MM.1S (cell line): ENCODE data around the gene COL24A1.

ENCODE experiments used
- DNase-seq: peaks from one replicate; pipeline ENCODE4 v3.0.0-alpha.2; 2015
- H2AFZ ChIP-seq: fragments of 300-600 bp; sonication (generic); 2 replicates; pipeline ENCODE4 v1.6.0; 2016; ENCODE audit warnings: antibody characterized with exemption, low read length
- H3F3A ChIP-seq: fragments of 300-600 bp; sonication (generic); 2 replicates; pipeline ENCODE4 v1.6.1; 2016; ENCODE audit warnings: mild to moderate bottlenecking, antibody characterized with exemption, low read length, moderate library complexity, mixed read lengths; ENCODE audit not compliant: insufficient read depth
- H3K27ac ChIP-seq: fragments of 300-600 bp; sonication (generic); 2 replicates; pipeline ENCODE4 v1.5.1; 2016; ENCODE audit warnings: mild to moderate bottlenecking, low read length
- H3K27me3 ChIP-seq: fragments of 300-600 bp; sonication (generic); replicated peaks from 2 replicates; pipeline ENCODE4 v1.6.0; 2016; ENCODE audit warnings: low read length; ENCODE audit not compliant: insufficient read depth
- H3K36me3 ChIP-seq: fragments of 300-600 bp; sonication (generic); replicated peaks from 2 replicates; pipeline ENCODE4 v1.6.1; 2016; ENCODE audit warnings: mild to moderate bottlenecking, low read length, mixed read lengths; ENCODE audit not compliant: insufficient read depth
- H3K4me1 ChIP-seq: fragments of 300-600 bp; sonication (generic); 2 replicates; pipeline ENCODE4 v1.6.1; 2016; ENCODE audit warnings: low read length, mixed read lengths
- H3K4me2 ChIP-seq: fragments of 300-600 bp; sonication (generic); 2 replicates; pipeline ENCODE4 v1.6.0; 2016; ENCODE audit warnings: low read depth, low read length
- H3K4me3 ChIP-seq: fragments of 300-600 bp; sonication (generic); 2 replicates; pipeline ENCODE4 v1.5.1; 2016; ENCODE audit warnings: low read length, mixed read lengths
- H3K79me2 ChIP-seq: fragments of 300-600 bp; sonication (generic); 2 replicates; pipeline ENCODE4 v1.6.1; 2016; ENCODE audit warnings: mixed run types, low read length, mixed read lengths
- H3K9ac ChIP-seq: fragments of 300-600 bp; sonication (generic); 2 replicates; pipeline ENCODE4 v1.6.1; 2016; ENCODE audit warnings: low read length, mixed read lengths
- H3K9me2 ChIP-seq: fragments of 300-600 bp; sonication (generic); replicated peaks from 2 replicates; pipeline ENCODE4 v1.6.1; 2016; ENCODE audit warnings: mild to moderate bottlenecking, low read length, mixed read lengths; ENCODE audit not compliant: insufficient read depth
- H3K9me3 ChIP-seq: fragments of 300-600 bp; sonication (generic); replicated peaks from 2 replicates; pipeline ENCODE4 v1.6.1; 2016; ENCODE audit warnings: mild to moderate bottlenecking, low read length, mixed read lengths; ENCODE audit not compliant: insufficient read depth
- H4K20me1 ChIP-seq: fragments of 300-600 bp; sonication (generic); 2 replicates; pipeline ENCODE4 v1.6.1; 2016; ENCODE audit warnings: mild to moderate bottlenecking, low read length, moderate library complexity, mixed read lengths; ENCODE audit not compliant: insufficient read depth
- EZH2 ChIP-seq: fragments of 300-600 bp; sonication (generic); optimal IDR thresholded peaks from 2 replicates; pipeline ENCODE3; 2017; ENCODE audit warnings: low read depth, mild to moderate bottlenecking, antibody characterized with exemption, low read length, mixed read lengths
- EZH2phosphoT487 ChIP-seq: fragments of 300-600 bp; sonication (generic); IDR thresholded peaks from 2 replicates; pipeline ENCODE4 v1.6.1; 2018; ENCODE audit warnings: antibody characterized with exemption, low read length
- TF ChIP-seq, protein P1 (sequence below): fragments of 300-600 bp; sonication (generic); IDR thresholded peaks from 2 replicates; pipeline ENCODE4 v1.5.1; 2016; ENCODE audit warnings: antibody characterized with exemption, low read length, mixed read lengths

COL24A1 gene

GRCh38 chr1:86089765-86090164, 66.8 kb downstream of the COL24A1 start:
- no peaks in the 10 kb centered on the region for H4K20me1 ChIP-seq
- H3K4me3 ChIP-seq = no peak overlapping the region
- H3K9me3 ChIP-seq = no peaks in the 10 kb centered on the region
- H3K36me3 ChIP-seq = no peaks in the 10 kb centered on the region
- H3K27ac ChIP-seq = no peak overlapping the region
- H3K9ac ChIP-seq = no peak overlapping the region
- no peaks in the 10 kb centered on the region for H3F3A ChIP-seq
- H2AFZ ChIP-seq = no peak overlapping the region
- no peaks in the 10 kb centered on the region for H3K79me2 ChIP-seq
- peak overlapping the region; percentile 3; the same call in 1 of the 2 replicates for H3K4me2 ChIP-seq
- peaks cover 14% of the 10 kb centered on the region for H3K4me1 ChIP-seq
- H3K27me3 ChIP-seq = no peaks in the 10 kb centered on the region
- no peaks in the 10 kb centered on the region for H3K9me2 ChIP-seq
- TF ChIP-seq EZH2 = no peak
- TF ChIP-seq, protein P1, sequence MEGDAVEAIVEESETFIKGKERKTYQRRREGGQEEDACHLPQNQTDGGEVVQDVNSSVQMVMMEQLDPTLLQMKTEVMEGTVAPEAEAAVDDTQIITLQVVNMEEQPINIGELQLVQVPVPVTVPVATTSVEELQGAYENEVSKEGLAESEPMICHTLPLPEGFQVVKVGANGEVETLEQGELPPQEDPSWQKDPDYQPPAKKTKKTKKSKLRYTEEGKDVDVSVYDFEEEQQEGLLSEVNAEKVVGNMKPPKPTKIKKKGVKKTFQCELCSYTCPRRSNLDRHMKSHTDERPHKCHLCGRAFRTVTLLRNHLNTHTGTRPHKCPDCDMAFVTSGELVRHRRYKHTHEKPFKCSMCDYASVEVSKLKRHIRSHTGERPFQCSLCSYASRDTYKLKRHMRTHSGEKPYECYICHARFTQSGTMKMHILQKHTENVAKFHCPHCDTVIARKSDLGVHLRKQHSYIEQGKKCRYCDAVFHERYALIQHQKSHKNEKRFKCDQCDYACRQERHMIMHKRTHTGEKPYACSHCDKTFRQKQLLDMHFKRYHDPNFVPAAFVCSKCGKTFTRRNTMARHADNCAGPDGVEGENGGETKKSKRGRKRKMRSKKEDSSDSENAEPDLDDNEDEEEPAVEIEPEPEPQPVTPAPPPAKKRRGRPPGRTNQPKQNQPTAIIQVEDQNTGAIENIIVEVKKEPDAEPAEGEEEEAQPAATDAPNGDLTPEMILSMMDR = no peak
- TF ChIP-seq EZH2phosphoT487 = no peak
- DNase-seq = peak; percentile 64

- H2AFZ ChIP-seq = peak overlapping the region; percentile 68
- peak overlapping the region; percentile 29 for H3K4me3 ChIP-seq
- H3K9ac ChIP-seq = peak overlapping the region; percentile 24; the same call in 1 of the 2 replicates
- DNase-seq = peak; percentile 34
- no peaks in the 10 kb centered on the region for H3K36me3 ChIP-seq
- H3K27ac ChIP-seq = peak overlapping the region; percentile 13; the same call in 1 of the 2 replicates
- peaks cover 14% of the 10 kb centered on the region for H3K4me1 ChIP-seq
- no peaks in the 10 kb centered on the region for H3K79me2 ChIP-seq
- peak overlapping the region; percentile 74 for H3K4me2 ChIP-seq
- no peaks in the 10 kb centered on the region for H3K9me3 ChIP-seq
- H3K9me2 ChIP-seq = no peaks in the 10 kb centered on the region
- no peak for TF ChIP-seq EZH2
- TF ChIP-seq, protein P1 = no peak
- no peak for TF ChIP-seq EZH2phosphoT487
- H3K27me3 ChIP-seq = no peaks in the 10 kb centered on the region
- H3F3A ChIP-seq = no peaks in the 10 kb centered on the region
- H4K20me1 ChIP-seq = no peaks in the 10 kb centered on the region
These were observed 70.7 kb downstream of the COL24A1 start for GRCh38 chr1:86085741-86086409.

GRCh38 chr1:86084998-86085397, 71.6 kb downstream of the COL24A1 start:
- no peaks in the 10 kb centered on the region for H4K20me1 ChIP-seq
- H3K9me2 ChIP-seq = no peaks in the 10 kb centered on the region
- H3F3A ChIP-seq = no peaks in the 10 kb centered on the region
- no peaks in the 10 kb centered on the region for H3K9me3 ChIP-seq
- H3K9ac ChIP-seq = no peak overlapping the region
- no peaks in the 10 kb centered on the region for H3K79me2 ChIP-seq
- H3K36me3 ChIP-seq = no peaks in the 10 kb centered on the region
- TF ChIP-seq, protein P1 = no peak
- TF ChIP-seq EZH2phosphoT487 = no peak
- TF ChIP-seq EZH2 = no peak
- peaks cover 14% of the 10 kb centered on the region for H3K4me1 ChIP-seq
- H3K4me2 ChIP-seq = peak overlapping the region; percentile 74; the same call in 1 of the 2 replicates
- no peaks in the 10 kb centered on the region for H3K27me3 ChIP-seq
- no peak overlapping the region for H3K4me3 ChIP-seq
- no peak for DNase-seq
- no peak overlapping the region for H2AFZ ChIP-seq
- H3K27ac ChIP-seq = no peak overlapping the region
